HG03457 (cell line): ENCODE results near the gene LEP.

Experiments
- ATAC-seq: cut with Tn5 transposase; IDR thresholded peaks from one replicate; pipeline ENCODE4 v1.9.1; 2021; ENCODE audit warnings: moderate number of reproducible peaks; ENCODE audit not compliant: unreplicated experiment

The LEP gene

GRCh38 chr7:128240696-128241386 is at the start of gene LEP:
TSS of gene LEP (plus strand) at chr7:128241278. CDS start at chr7:128252019, 10,741 bp downstream.
- no peak for ATAC-seq

GRCh38 chr7:128192497-128193142 is 48.5 kb upstream of the LEP start:
- no peak for ATAC-seq

- ATAC-seq = no peak
These were observed 46.4 kb upstream of the LEP start for GRCh38 chr7:128194533-128195282.

GRCh38 chr7:128197589-128197988 is 43.5 kb upstream of the LEP start:
- ATAC-seq = no peak

- no peak for ATAC-seq
These were observed 43.0 kb upstream of the LEP start for GRCh38 chr7:128197989-128198580.

GRCh38 chr7:128200376-128200775 is 40.7 kb upstream of the LEP start:
- no peak for ATAC-seq

GRCh38 chr7:128201067-128201689 is 39.9 kb upstream of the LEP start:
- no peak for ATAC-seq

GRCh38 chr7:128201690-128202085 is 39.4 kb upstream of the LEP start:
- no peak for ATAC-seq

GRCh38 chr7:128202287-128202957 is 38.7 kb upstream of the LEP start:
- ATAC-seq = no peak

GRCh38 chr7:128203047-128203491 is 38.0 kb upstream of the LEP start:
- ATAC-seq = no peak

GRCh38 chr7:128203710-128204214 is 37.3 kb upstream of the LEP start:
- no peak for ATAC-seq

- no peak for ATAC-seq
These were observed 36.6 kb upstream of the LEP start for GRCh38 chr7:128204455-128204854.

GRCh38 chr7:128205068-128205467 is 36.0 kb upstream of the LEP start:
- no peak for ATAC-seq

- ATAC-seq = no peak
These were observed 34.9 kb upstream of the LEP start for GRCh38 chr7:128206017-128206746.

- ATAC-seq = no peak
These were observed 34.2 kb upstream of the LEP start for GRCh38 chr7:128206747-128207500.

- no peak for ATAC-seq
These were observed 33.5 kb upstream of the LEP start for GRCh38 chr7:128207609-128208008.

GRCh38 chr7:128209229-128210035 is 31.6 kb upstream of the LEP start:
- peak; percentile 52 for ATAC-seq

GRCh38 chr7:128210036-128210347 is 31.1 kb upstream of the LEP start:
- ATAC-seq = no peak
